Mammary epithelial cell (primary cell): ENCODE measurements around the gene CLMN.

Experiments
- CTCF ChIP-seq, 2 donors: IDR thresholded peaks in 1 of 2; conservative IDR thresholded peaks in 1 of 2; 2 replicates each; pipeline ENCODE4 v1.5.1; 2011 to 2012; ENCODE audit warnings: inconsistent platforms in 2 of 2, low read length in 2 of 2, mild to moderate bottlenecking in 2 of 2, control low read depth in 1 of 2, low read depth in 1 of 2; ENCODE audit not compliant: insufficient read depth in 1 of 2; ENCODE audit errors: extremely low read depth in 1 of 2
- EZH2 ChIP-seq: IDR thresholded peaks from 2 replicates; pipeline ENCODE4 v1.6.1; 2012; ENCODE audit warnings: low read length, inconsistent platforms, borderline replicate concordance

- no peak for TF ChIP-seq CTCF (conservative IDR thresholded peaks at IDR 0.05 in 1 of 2, IDR thresholded peaks at IDR 0.05 in 1 of 2; ENCODE audit: extremely low read depth in 1 of 2, insufficient read depth in 1 of 2, low read depth in 1 of 2, low read length in 2 of 2)
- no peak for TF ChIP-seq EZH2
Observed at GRCh38 chr14:95238487-95239298, 81.0 kb downstream of the CLMN start.
